Mesendoderm (in vitro differentiated cells): ENCODE measurements around the gene EHBP1L1.

Source experiments
- DNase-seq: peaks from one replicate; pipeline ENCODE4 v3.0.0; 2013
- H2AK5ac ChIP-seq: 2 replicates; pipeline ENCODE4 v1.6.1; 2013; ENCODE audit warnings: low read length, inconsistent platforms
- H2BK120ac ChIP-seq: 2 replicates; pipeline ENCODE4 v1.6.1; 2013; ENCODE audit warnings: low read depth, mild to moderate bottlenecking, low read length, moderate library complexity, mixed read lengths
- H2BK15ac ChIP-seq: replicated peaks from 2 replicates; pipeline ENCODE4 v1.6.1; 2013; ENCODE audit warnings: low read depth, mild to moderate bottlenecking, moderate library complexity
- H2BK5ac ChIP-seq: 2 replicates; pipeline ENCODE4 v1.6.1; 2013; ENCODE audit warnings: low read length, inconsistent platforms
- H3K18ac ChIP-seq: 2 replicates; pipeline ENCODE4 v1.6.1; 2013; ENCODE audit warnings: mild to moderate bottlenecking, low read length, mixed read lengths
- H3K23ac ChIP-seq: one replicate; pipeline ENCODE4 v1.6.1; 2013; ENCODE audit warnings: low read length
- H3K27ac ChIP-seq: 2 replicates; pipeline ENCODE4 v1.5.1; 2013; ENCODE audit warnings: low read depth, mild to moderate bottlenecking, inconsistent platforms, low read length, moderate library complexity
- H3K27me3 ChIP-seq: 2 replicates; pipeline ENCODE4 v1.6.1; 2013; ENCODE audit warnings: low read length, control low read depth, mild to moderate bottlenecking, inconsistent platforms; ENCODE audit not compliant: insufficient read depth, poor library complexity
- H3K36me3 ChIP-seq: 2 replicates; pipeline ENCODE4 v1.6.1; 2013; ENCODE audit warnings: low read length, inconsistent platforms; ENCODE audit not compliant: control insufficient read depth, insufficient read depth
- H3K4ac ChIP-seq: one replicate; pipeline ENCODE4 v1.6.1; 2013; ENCODE audit warnings: low read depth, mild to moderate bottlenecking, low read length, moderate library complexity
- H3K4me1 ChIP-seq: 2 replicates; pipeline ENCODE4 v1.6.1; 2013; ENCODE audit warnings: low read depth, low read length, inconsistent platforms; ENCODE audit not compliant: control insufficient read depth
- H3K4me2 ChIP-seq: 2 replicates; pipeline ENCODE4 v1.6.1; 2013; ENCODE audit warnings: low read length
- H3K4me3 ChIP-seq: 2 replicates; pipeline ENCODE4 v1.5.1; 2013; ENCODE audit warnings: mild to moderate bottlenecking, low read length
- H3K56ac ChIP-seq: one replicate; pipeline ENCODE4 v1.6.1; 2013; ENCODE audit warnings: low read length
- H3K79me1 ChIP-seq: 2 replicates; pipeline ENCODE4 v1.6.1; 2013; ENCODE audit warnings: low read length, inconsistent platforms
- H3K79me2 ChIP-seq: 2 replicates; pipeline ENCODE4 v1.6.1; 2013; ENCODE audit warnings: mild to moderate bottlenecking, low read length; ENCODE audit not compliant: control insufficient read depth, insufficient read depth
- H3K9ac ChIP-seq: 2 replicates; pipeline ENCODE4 v1.6.1; 2013; ENCODE audit warnings: low read length, inconsistent platforms
- H4K5ac ChIP-seq: one replicate; pipeline ENCODE4 v1.6.1; 2013; ENCODE audit warnings: low read length
- H4K8ac ChIP-seq: one replicate; pipeline ENCODE4 v1.6.1; 2013; ENCODE audit warnings: low read depth, mild to moderate bottlenecking, control low read depth, low read length, moderate library complexity
- WGBS: extraction: QIAGEN DNeasy Blood & Tissue Kit; methylation state at CpG from one replicate; pipeline ENCODE4 v1.1.7; 2013; ENCODE audit warnings: low lambda C conversion rate, missing lambda C conversion rate; ENCODE audit not compliant: insufficient coverage; ENCODE audit errors: extremely low coverage; 5-methylcytosine and 5-hydroxymethylcytosine counted together

Gene EHBP1L1

DNA sequence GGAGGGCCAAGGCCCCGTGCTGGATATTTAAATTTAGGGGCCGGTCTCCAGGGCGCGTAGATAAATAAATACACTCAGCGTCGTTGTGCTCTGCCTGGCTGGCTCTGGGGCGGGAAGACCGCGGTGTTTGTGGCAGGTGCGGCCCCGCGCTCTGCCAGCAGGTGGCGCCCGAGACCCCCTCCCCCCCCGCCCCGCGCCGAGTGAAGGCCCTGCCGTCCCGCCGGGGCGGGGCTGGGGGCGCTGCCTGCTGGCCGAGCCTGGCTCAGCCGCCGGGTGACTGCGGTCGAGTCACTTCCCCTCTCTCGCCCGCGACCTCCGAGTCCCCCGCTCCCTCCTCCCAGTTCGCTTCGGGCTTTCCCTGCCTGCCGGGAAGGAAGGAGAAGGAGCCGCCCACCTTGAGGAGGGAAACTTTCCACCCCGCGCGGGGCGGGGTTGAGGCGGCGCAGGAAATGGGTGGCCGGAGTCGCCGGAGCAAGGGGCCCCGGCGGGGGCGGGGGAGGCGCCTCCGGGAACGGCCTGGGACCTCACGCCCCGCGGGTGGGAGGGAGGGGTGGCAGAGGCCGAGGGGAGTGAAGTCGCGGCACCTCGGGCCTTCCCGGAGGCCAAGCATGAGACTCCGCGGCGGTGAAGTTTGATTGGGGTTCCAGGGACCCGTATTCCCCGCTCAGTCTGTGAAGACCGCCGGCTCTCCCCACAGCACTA, 1.6 kb upstream of the EHBP1L1 start:
- DNase-seq = peak; percentile 96
- Histone ChIP-seq H3K36me3 (no peaks in the 10 kb centered on the region), H3K23ac (no peak overlapping the region), H3K79me1 (peaks cover 9% of the 10 kb centered on the region), H3K27ac (peak overlapping the region; percentile 50), H3K4ac (no peak overlapping the region), H3K4me1 (peaks cover 9% of the 10 kb centered on the region), H3K56ac (peak overlapping the region; percentile 71), H2BK15ac (no peak overlapping the region), H4K8ac (no peak overlapping the region), H3K4me3 (peak overlapping the region; percentile 33), H3K4me2 (peak overlapping the region; percentile 60), H2BK5ac (no peak overlapping the region), H2AK5ac (no peak overlapping the region), H3K18ac (no peak overlapping the region), H3K79me2 (peaks cover 8% of the 10 kb centered on the region), H3K27me3 (no peaks in the 10 kb centered on the region), H3K9ac (peak overlapping the region; percentile 64), H4K5ac (no peak overlapping the region), H2BK120ac (no peak overlapping the region)
- WGBS = no CpG with 5 or more reads among the region's 67 CpGs

DNA sequence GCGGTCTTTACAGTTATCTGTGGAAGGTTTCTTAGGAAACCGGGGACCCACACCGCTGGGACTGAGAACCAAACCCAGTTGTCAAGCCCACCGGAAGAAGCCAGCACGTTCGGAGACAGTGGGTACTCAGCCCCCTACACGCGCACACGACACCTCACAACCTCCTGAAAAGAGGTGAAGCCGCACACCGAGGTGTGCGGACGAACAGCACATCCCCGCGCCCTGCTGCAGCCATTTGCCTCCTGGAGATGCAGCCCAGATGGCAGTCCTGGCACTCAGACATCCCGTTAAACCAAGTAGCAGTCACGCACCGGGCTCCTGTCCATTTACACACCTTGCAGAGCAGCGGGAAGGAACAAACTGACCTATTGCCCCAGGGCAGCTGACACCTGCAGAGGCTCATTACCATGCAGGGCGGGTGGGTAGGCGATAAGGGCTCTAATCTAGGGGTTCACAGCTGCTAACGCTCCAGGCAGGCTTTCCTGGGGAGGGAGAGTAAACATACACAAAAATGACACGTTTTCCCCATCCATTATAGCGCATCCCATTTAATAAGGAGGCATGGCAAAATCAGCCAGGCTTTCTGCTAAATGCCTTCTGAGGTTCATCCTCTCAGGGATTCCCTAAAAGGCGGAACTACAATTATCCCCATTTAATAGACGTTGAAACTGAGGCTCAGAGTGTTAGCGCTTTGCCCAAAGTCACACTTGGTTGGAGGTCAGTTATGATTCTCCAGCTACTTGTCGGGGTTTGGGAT, 864 bp upstream of the EHBP1L1 start:
- Histone ChIP-seq H4K5ac (no peak overlapping the region), H3K4me1 (peaks cover 8% of the 10 kb centered on the region), H2BK15ac (no peak overlapping the region), H3K9ac (peak overlapping the region; percentile 64), H4K8ac (no peak overlapping the region), H3K27me3 (no peaks in the 10 kb centered on the region), H2BK5ac (no peak overlapping the region), H3K79me1 (peaks cover 9% of the 10 kb centered on the region), H3K79me2 (peaks cover 8% of the 10 kb centered on the region), H3K18ac (no peak overlapping the region), H3K27ac (peak overlapping the region; percentile 50), H3K36me3 (no peaks in the 10 kb centered on the region), H3K4ac (no peak overlapping the region), H2AK5ac (no peak overlapping the region), H2BK120ac (no peak overlapping the region), H3K23ac (no peak overlapping the region), H3K4me3 (peak overlapping the region; percentile 33), H3K56ac (peak overlapping the region; percentile 71), H3K4me2 (peak overlapping the region; percentile 60)
- DNase-seq = peak; percentile 54
- no CpG with 5 or more reads among the region's 28 CpGs for WGBS

DNA sequence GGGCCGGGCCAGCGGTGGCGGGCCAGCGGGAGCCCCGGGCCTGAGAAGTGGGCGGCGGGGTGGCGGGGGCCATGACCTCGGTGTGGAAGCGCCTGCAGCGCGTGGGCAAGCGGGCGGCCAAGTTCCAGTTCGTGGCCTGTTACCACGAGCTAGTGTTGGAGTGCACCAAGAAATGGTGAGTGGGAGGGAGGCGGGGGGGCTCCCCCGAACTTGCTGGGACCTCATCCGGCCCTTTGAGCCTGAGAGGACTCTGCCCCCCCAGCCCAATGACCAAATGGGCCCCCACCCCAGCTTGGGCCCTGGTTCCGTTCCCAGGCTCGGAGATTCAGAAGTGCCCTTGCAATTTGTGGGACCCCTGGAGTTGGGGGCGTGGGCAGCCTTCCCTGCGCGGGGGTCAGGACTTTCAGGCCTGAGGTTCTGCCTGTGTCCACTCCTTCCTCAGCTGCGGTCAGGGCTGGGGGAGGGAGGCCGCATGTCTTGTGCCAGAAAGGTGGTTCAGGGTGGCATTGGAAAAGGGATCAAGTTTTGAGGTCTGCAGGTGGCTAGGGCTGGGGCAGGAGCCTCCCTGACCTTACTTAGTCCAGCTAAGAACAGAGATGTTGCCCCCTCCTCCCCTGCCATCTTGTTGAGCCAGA, 496 bp downstream of the EHBP1L1 start:
- H3K36me3 ChIP-seq = no peaks in the 10 kb centered on the region
- no peak overlapping the region for H3K27ac ChIP-seq
- H4K5ac ChIP-seq = no peak overlapping the region
- no peak overlapping the region for H3K4me2 ChIP-seq
- H3K4me1 ChIP-seq = peaks cover 5% of the 10 kb centered on the region
- H3K9ac ChIP-seq = peak overlapping the region; percentile 72
- H3K56ac ChIP-seq = peak overlapping the region; percentile 79
- H3K4me3 ChIP-seq = no peak overlapping the region
- H2BK120ac ChIP-seq = no peak overlapping the region
- H3K27me3 ChIP-seq = no peaks in the 10 kb centered on the region
- no peak overlapping the region for H4K8ac ChIP-seq
- no peak overlapping the region for H3K23ac ChIP-seq
- no CpG with 5 or more reads among the region's 26 CpGs for WGBS
- H3K18ac ChIP-seq = peak overlapping the region; percentile 35
- no peak overlapping the region for H2BK15ac ChIP-seq
- no peak overlapping the region for H2BK5ac ChIP-seq
- no peak overlapping the region for H2AK5ac ChIP-seq
- peaks cover under 1% of the 10 kb centered on the region for H3K79me2 ChIP-seq
- H3K79me1 ChIP-seq = peaks cover under 1% of the 10 kb centered on the region
- no peak for DNase-seq
- H3K4ac ChIP-seq = no peak overlapping the region

DNA sequence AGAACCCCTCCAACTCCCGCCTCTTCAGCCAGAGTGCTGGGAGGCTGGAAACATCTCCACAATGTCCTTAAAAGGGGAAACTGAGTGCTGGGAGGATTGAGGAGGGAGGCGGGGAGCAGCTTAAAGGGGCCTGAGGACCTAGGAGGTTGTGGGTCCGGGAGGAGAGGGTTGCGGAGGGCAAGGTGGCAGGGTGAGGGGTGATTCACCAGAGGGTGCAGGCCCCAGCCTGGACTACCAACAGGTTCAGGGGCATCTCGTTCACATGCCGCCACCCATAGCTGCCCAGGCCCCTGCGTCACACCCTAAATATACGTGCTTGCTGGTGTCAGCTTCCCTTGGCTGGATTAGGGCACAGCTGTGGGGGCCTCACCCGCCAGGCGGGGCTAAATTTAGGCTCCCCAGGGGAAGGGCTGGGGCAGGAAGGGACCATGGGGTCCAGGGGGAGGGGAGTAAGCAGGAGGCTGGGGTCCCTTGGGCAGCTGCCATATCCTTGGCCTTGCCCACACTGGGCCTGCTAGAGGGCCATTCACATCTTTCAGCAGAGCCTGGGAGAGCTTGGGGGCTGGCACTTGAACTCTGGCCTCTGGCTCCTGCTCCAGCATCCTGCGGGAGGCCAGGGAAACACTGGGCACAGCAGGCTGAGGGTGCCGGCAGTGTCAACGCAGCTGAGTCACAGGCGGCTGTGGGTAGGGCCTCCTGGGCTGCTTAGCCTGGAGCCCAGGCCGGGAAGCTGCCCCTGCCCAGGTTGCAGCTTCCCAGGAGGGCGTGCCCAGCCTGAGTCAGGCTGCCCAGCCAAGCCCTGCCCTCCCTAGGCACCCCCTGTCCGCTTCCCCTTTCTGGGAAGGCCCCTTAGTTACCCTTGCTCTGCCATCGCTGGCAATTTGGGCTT, 1.3 kb downstream of the EHBP1L1 start:
- no peaks in the 10 kb centered on the region for H3K27me3 ChIP-seq
- WGBS = no CpG with 5 or more reads among the region's 18 CpGs
- no peak for DNase-seq

DNA sequence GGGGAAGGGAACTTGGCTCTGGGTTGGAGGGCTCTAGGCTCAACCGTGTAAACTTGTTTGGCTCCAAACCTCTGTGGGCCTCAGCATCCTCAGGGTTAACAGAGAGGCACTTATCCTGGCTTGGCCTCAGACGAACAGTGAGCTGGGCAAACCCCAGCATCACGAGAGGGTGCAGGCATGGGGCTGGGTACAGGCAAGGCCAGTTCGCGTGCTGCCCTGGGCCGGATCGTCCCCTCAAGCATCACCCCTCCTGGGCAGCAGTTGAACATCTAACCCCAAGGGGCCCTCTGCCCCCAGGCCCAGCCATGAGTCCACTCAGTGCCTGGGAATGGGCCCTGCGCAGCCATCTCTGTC, 1.9 kb downstream of the EHBP1L1 start:
- no CpG with 5 or more reads among the region's 8 CpGs for WGBS
- Histone ChIP-seq H3K27ac (no peak overlapping the region), H2BK5ac (no peak overlapping the region), H3K56ac (no peak overlapping the region), H4K8ac (no peak overlapping the region), H3K36me3 (no peaks in the 10 kb centered on the region), H2BK15ac (no peak overlapping the region), H3K4me1 (peaks cover 2% of the 10 kb centered on the region), H3K79me2 (no peaks in the 10 kb centered on the region), H2AK5ac (no peak overlapping the region), H3K27me3 (no peaks in the 10 kb centered on the region), H2BK120ac (no peak overlapping the region), H3K79me1 (no peaks in the 10 kb centered on the region), H3K4me3 (no peak overlapping the region), H3K23ac (no peak overlapping the region), H3K18ac (no peak overlapping the region), H4K5ac (no peak overlapping the region), H3K4me2 (no peak overlapping the region), H3K9ac (no peak overlapping the region), H3K4ac (no peak overlapping the region)
- no peak for DNase-seq

More for the DNA sequence above, 1.3 kb downstream of the EHBP1L1 start:
- peaks cover 2% of the 10 kb centered on the region for H3K4me1 ChIP-seq
- H3K9ac ChIP-seq = no peak overlapping the region
- H3K36me3 ChIP-seq = no peaks in the 10 kb centered on the region
- H3K4me3 ChIP-seq = no peak overlapping the region
- no peak overlapping the region for H3K27ac ChIP-seq
- H3K79me1 ChIP-seq = no peaks in the 10 kb centered on the region
- no peak overlapping the region for H2BK5ac ChIP-seq
- no peak overlapping the region for H3K56ac ChIP-seq
- no peak overlapping the region for H3K18ac ChIP-seq
- H4K5ac ChIP-seq = no peak overlapping the region
- H3K4me2 ChIP-seq = no peak overlapping the region
- no peak overlapping the region for H2AK5ac ChIP-seq
- no peak overlapping the region for H3K23ac ChIP-seq
- H3K4ac ChIP-seq = no peak overlapping the region
- H2BK120ac ChIP-seq = no peak overlapping the region
- H3K79me2 ChIP-seq = no peaks in the 10 kb centered on the region
- no peak overlapping the region for H2BK15ac ChIP-seq
- H4K8ac ChIP-seq = no peak overlapping the region
